Epithelial cell of esophagus (primary cell): Measurements from ENCODE around the gene ZNF621.

Source experiments
- DNase-seq: peaks from one replicate; pipeline ENCODE4 v3.0.0; 2010; ENCODE audit warnings: low read depth
- H3K4me3 ChIP-seq: 2 replicates; pipeline ENCODE4 v1.5.1; 2011; ENCODE audit warnings: mild to moderate bottlenecking, low read length, control low read depth
- CTCF ChIP-seq: IDR thresholded peaks from 2 replicates; pipeline ENCODE4 v1.5.1; 2011; ENCODE audit warnings: low read depth, mild to moderate bottlenecking, low read length, control low read depth, inconsistent platforms; ENCODE audit not compliant: insufficient read depth; ENCODE audit errors: missing control alignments

The ZNF621 gene

DNA sequence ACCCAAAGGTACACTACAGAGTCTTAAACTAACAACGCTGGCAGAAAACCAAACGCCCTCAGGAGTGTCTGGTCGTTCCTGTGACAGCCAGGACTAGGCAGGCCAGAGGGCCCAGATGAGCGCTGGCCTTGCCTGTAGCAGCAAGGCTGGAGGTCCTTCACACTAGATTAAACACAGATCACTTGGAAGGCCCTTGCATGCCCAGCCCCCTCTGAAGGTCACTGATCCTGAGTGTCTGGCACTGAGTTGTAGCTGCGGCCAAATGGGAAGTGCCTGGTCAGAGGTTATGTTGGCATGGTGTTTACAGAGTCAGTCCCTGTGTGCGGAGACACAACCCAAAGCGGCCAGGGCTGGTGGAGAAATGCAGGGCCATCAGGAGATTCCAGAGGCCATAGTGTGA lies 58.9 kb downstream of the ZNF621 start:
- H3K4me3 ChIP-seq, result no peak overlapping the region
- TF ChIP-seq CTCF, result no peak
- DNase-seq, result no peak

- no peak overlapping the region for H3K4me3 ChIP-seq
- DNase-seq, result peak; percentile 73
- peak; percentile 98 for TF ChIP-seq CTCF
Measured at GRCh38 chr3:40584625-40585189, 59.9 kb downstream of the ZNF621 start.

GRCh38 chr3:40585381-40586016 lies 60.7 kb downstream of the ZNF621 start:
- DNase-seq, result no peak
- no peak overlapping the region for H3K4me3 ChIP-seq
- no peak for TF ChIP-seq CTCF

DNA sequence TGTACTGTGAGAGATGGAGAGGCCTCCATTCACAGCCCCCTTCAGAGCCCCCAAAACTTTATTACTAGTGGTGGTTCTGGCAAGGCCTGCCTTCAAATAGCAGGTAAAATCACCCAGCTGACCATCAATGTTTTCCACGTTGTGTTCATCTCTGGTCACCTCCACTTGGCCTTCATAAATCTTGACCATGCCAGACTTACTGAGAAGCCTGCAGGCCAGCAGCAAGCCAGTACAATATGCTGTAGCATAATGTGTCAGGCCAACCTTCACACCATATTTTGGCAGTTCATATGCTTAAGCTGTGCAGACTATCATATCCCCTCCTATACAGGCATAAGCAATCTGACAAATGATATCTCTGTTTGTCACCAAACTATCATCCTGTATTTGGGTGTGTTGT lies 62.1 kb downstream of the ZNF621 start:
- no peak for TF ChIP-seq CTCF
- no peak for DNase-seq
- no peak overlapping the region for H3K4me3 ChIP-seq

- no peak overlapping the region for H3K4me3 ChIP-seq
- peak; percentile 65 for TF ChIP-seq CTCF
- peak; percentile 64 for DNase-seq
Measured at GRCh38 chr3:40588406-40588805, 63.6 kb downstream of the ZNF621 start.
